SK-N-DZ (cell line): ENCODE data around the gene HIBADH.
"Not testable (repeated sequence)": the region's sequence is repeated elsewhere in the genome, so short reads cannot be mapped to it uniquely, and the experiment has no call there.

Experiments used
- DNase-seq: peaks from one replicate; pipeline ENCODE4 v3.0.0-alpha.2; 2015; ENCODE audit warnings: low spot score

The HIBADH gene

GRCh38 chr7:27549606-27550005, 113.1 kb downstream of the HIBADH start:
- DNase-seq = no peak

- no peak for DNase-seq
These were observed 114.4 kb downstream of the HIBADH start for GRCh38 chr7:27548304-27548703.

GRCh38 chr7:27547401-27547800, 115.3 kb downstream of the HIBADH start:
- DNase-seq = no peak

GRCh38 chr7:27546610-27547009, 116.1 kb downstream of the HIBADH start:
- no peak for DNase-seq

- no peak for DNase-seq
These were observed 126.9 kb downstream of the HIBADH start for GRCh38 chr7:27535795-27536194.

- DNase-seq = no peak
These were observed 129.0 kb downstream of the HIBADH start for GRCh38 chr7:27533652-27534081.

GRCh38 chr7:27532314-27532713, 130.4 kb downstream of the HIBADH start:
- no peak for DNase-seq

- DNase-seq = no peak
These were observed 135.4 kb downstream of the HIBADH start for GRCh38 chr7:27527348-27527714.

- no peak for DNase-seq
These were observed 135.9 kb downstream of the HIBADH start for GRCh38 chr7:27526611-27527347.

- DNase-seq = no peak
These were observed 136.6 kb downstream of the HIBADH start for GRCh38 chr7:27526131-27526530.

- DNase-seq = no peak
These were observed 139.4 kb downstream of the HIBADH start for GRCh38 chr7:27523321-27523720.

- DNase-seq = no peak
These were observed 140.1 kb downstream of the HIBADH start for GRCh38 chr7:27522566-27522965.

GRCh38 chr7:27520815-27521790, 141.6 kb downstream of the HIBADH start:
- DNase-seq = no peak

GRCh38 chr7:27519793-27520469, 142.8 kb downstream of the HIBADH start:
- no peak for DNase-seq

- DNase-seq = no peak
These were observed 143.9 kb downstream of the HIBADH start for GRCh38 chr7:27518561-27519350.

GRCh38 chr7:27516421-27516820, 146.3 kb downstream of the HIBADH start:
- peak; percentile 26 for DNase-seq

- no peak for DNase-seq
These were observed 146.8 kb downstream of the HIBADH start for GRCh38 chr7:27515933-27516332.

- DNase-seq = peak; percentile 98
These were observed 147.8 kb downstream of the HIBADH start for GRCh38 chr7:27514861-27515260.

- no peak for DNase-seq
These were observed 148.8 kb downstream of the HIBADH start for GRCh38 chr7:27513885-27514284.

GRCh38 chr7:27511370-27511769, 151.3 kb downstream of the HIBADH start:
- DNase-seq = not testable (repeated sequence)

- no peak for DNase-seq
These were observed 152.1 kb downstream of the HIBADH start for GRCh38 chr7:27510541-27510940.
